ENCODE results near the gene PRKN. TPM values are rescaled to one million over a fixed set of nuclear protein-coding genes. Genes with fewer than 3 reads are reported as not detected.

The PRKN gene
- total RNA-seq, 4 donors from 2014 or later, result 6.3 to 11.9 (median 9.5) TPM

DNA sequence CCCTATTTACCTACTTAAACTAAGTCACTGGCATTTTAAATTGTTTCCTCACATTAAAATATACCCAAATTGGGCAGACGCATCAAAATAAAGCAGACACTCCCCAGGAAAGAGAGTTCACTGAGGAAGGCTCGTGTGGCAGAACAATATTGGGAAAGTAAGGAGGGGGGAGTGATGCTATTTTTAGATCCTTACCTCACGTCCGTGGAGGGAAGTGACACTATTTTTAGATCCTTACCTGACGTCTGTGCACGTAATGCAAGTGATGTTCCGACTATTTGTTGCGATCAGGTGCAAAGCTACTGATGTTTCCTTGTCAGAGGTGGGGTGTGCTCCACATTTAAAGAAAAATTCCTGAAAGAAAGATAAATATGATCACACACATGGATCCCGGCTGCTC is 754.5 kb downstream of the PRKN start:
- intact Hi-C loops (cut with DNase I; ENCODE audit: low total_unique reads), result no loop called here
- WGBS, 2 donors, result 73 to 76% methylated on average over 9 of the region's 9 CpGs

DNA sequence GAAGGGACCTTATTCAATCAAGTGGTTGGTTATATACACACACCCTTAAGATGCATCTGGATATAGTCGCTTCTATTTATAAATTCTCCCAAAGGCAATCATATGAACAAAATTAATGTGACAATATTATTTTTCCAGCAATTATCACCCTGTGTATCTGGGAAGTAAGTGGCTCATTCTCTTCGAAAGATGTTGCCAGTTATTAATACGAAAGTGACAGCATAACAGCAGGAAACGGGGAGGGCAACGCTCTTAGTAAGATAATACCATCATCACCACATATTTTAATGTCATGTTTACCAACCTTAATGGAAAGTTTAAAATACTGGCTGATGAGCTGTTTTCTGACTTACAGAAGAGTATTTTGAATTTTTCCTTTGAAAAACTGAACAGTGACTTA is 756.5 kb downstream of the PRKN start:
- DNase-seq (ENCODE audit: low spot score in 2 of 2), result no peak
- H3K4me3 ChIP-seq (ENCODE audit: low read depth, poor library complexity, severe bottlenecking), result no peak overlapping the region
- TF ChIP-seq POLR2A (IDR thresholded peaks at IDR 0.05), result no peak
- TF ChIP-seq, protein P1, sequence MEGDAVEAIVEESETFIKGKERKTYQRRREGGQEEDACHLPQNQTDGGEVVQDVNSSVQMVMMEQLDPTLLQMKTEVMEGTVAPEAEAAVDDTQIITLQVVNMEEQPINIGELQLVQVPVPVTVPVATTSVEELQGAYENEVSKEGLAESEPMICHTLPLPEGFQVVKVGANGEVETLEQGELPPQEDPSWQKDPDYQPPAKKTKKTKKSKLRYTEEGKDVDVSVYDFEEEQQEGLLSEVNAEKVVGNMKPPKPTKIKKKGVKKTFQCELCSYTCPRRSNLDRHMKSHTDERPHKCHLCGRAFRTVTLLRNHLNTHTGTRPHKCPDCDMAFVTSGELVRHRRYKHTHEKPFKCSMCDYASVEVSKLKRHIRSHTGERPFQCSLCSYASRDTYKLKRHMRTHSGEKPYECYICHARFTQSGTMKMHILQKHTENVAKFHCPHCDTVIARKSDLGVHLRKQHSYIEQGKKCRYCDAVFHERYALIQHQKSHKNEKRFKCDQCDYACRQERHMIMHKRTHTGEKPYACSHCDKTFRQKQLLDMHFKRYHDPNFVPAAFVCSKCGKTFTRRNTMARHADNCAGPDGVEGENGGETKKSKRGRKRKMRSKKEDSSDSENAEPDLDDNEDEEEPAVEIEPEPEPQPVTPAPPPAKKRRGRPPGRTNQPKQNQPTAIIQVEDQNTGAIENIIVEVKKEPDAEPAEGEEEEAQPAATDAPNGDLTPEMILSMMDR (IDR thresholded peaks at IDR 0.05), result no peak
- intact Hi-C loops (cut with DNase I; ENCODE audit: low total_unique reads), result no loop called here
- 76 to 79% methylated on average over 5 of the region's 5 CpGs for WGBS, 2 donors

More for the DNA sequence above, 754.5 kb downstream of the PRKN start:
- no peak overlapping the region for H3K4me3 ChIP-seq (ENCODE audit: low read depth, poor library complexity, severe bottlenecking)
- DNase-seq (ENCODE audit: low spot score in 2 of 2), result no peak
- no peak for TF ChIP-seq POLR2A (IDR thresholded peaks at IDR 0.05)

DNA sequence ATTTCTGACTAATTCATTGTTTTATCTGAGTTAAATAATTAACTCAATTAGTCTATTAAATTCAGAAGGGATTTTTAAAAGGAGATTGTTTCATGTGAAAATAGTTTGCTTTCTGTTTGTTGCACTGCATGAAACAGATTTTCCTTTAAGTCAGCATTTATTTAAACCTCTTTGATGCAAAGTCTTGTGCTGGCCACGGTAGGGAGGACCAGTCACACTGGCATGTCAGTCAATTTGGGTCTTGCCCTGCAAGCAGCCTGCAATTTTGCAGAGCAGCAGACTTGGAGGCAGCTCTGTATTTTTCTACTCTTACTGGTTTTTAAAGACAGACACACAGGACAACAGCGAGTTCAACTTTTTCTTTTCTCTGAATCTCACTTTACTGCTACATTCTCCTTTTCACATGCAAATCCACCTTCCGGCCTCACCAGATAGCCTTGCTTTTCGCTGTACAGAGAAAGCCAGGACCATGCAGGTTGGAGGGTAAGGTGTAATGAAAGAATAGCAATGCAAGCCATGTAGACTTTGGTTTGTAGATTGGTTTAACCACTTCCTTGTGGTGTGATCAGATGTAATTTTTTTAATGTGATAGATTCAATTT is 763.8 kb downstream of the PRKN start:
- TF ChIP-seq POLR2A (IDR thresholded peaks at IDR 0.05), result no peak
- TF ChIP-seq, protein P1 (IDR thresholded peaks at IDR 0.05), result no peak
- H3K4me3 ChIP-seq (ENCODE audit: low read depth, poor library complexity, severe bottlenecking), result no peak overlapping the region
- no peak for DNase-seq (ENCODE audit: low spot score in 2 of 2)
- intact Hi-C loops (cut with DNase I; ENCODE audit: low total_unique reads), result no loop called here
- 68 to 82% methylated on average over 4 of the region's 4 CpGs for WGBS, 2 donors

DNA sequence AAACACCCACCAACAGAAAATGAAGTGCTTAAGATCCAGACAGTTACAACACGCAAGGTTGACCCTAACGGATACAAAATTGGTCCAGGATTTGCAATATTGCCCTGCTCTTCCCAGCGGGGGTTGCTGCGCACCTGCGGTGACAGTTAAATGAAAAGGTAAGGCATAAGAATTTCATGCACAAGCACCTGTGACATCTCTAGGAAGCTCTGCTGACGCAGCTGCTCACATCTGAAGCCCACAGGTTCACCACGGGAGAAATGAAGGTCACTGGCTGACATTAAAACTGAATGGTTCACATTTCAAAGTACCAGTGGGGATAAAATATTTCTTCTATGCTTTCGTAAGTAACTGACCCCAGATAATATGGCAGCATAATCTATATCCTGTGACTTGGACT is 764.4 kb downstream of the PRKN start:
- TF ChIP-seq, protein P1 (IDR thresholded peaks at IDR 0.05), result no peak
- no peak for TF ChIP-seq POLR2A (IDR thresholded peaks at IDR 0.05)
- 91 to 94% methylated on average over 8 of the region's 8 CpGs for WGBS, 2 donors
- DNase-seq (ENCODE audit: low spot score in 2 of 2), result no peak
- intact Hi-C loops (cut with DNase I; ENCODE audit: low total_unique reads), result no loop called here
- no peak overlapping the region for H3K4me3 ChIP-seq (ENCODE audit: low read depth, poor library complexity, severe bottlenecking)

DNA sequence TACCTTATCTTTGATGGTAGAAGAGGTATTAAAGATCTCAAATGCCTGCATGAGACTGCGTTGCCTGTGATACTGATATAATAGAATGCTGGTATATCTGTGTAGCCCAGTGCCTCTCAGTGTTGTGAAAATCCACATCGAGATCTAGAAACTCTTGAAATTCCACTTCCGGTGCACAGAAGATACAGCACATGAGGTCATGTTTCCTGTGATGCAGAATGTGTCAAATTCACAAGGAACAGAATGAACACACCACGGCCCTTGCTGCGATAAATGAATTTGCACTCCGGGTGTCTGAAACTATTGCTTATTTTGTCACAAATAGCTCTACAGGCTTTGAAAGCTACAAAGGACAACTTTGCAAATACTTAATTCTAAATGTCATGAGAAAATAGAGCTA is 765.8 kb downstream of the PRKN start:
- DNase-seq (ENCODE audit: low spot score in 2 of 2), result no peak
- intact Hi-C loops (cut with DNase I; ENCODE audit: low total_unique reads), result no loop called here
- H3K4me3 ChIP-seq (ENCODE audit: low read depth, poor library complexity, severe bottlenecking), result no peak overlapping the region
- no peak for TF ChIP-seq POLR2A (IDR thresholded peaks at IDR 0.05)
- TF ChIP-seq, protein P1 (IDR thresholded peaks at IDR 0.05), result no peak
- 84 to 86% methylated on average over 6 of the region's 6 CpGs for whole genome bisulfite sequencing, 2 donors

DNA sequence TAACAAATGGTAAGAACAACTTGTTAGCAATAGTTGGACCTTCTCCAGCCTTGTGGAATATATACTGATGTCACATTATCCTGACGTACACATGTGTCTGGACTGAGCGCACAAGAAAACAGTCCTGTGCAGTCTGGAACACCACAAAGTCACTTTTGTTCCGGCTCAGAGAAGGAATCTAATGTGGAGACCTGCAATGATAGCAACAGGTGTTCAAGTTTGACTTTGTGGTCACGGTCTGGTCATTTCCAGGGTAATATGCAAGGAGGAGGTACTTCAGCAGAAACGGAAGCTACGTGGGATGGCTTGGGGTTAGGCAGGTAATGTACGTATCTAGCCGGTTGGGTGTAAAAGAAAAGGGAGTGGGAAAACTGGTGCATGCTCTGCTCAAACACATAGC is 766.5 kb downstream of the PRKN start:
- TF ChIP-seq, protein P1 (IDR thresholded peaks at IDR 0.05), result no peak
- TF ChIP-seq POLR2A (IDR thresholded peaks at IDR 0.05), result no peak
- intact Hi-C loops (cut with DNase I; ENCODE audit: low total_unique reads), result no loop called here
- H3K4me3 ChIP-seq (ENCODE audit: low read depth, poor library complexity, severe bottlenecking), result no peak overlapping the region
- WGBS, 2 donors, result 85 to 88% methylated on average over 8 of the region's 8 CpGs
- no peak for DNase-seq (ENCODE audit: low spot score in 2 of 2)
